Left ventricle myocardium inferior (tissue), 1 donor: ENCODE measurements around the gene IL22RA1. TPM values are rescaled to one million over a fixed set of nuclear protein-coding genes. Genes with fewer than 3 reads are reported as not detected.

Experiments used
- DNase-seq: peaks from one replicate; pipeline ENCODE4 v3.0.0-alpha.2; 2020
- H3K27ac ChIP-seq: fragments of 200-600 bp; replicated peaks from 2 replicates; pipeline ENCODE4 v1.8.0; 2021
- H3K27me3 ChIP-seq: fragments of 200-600 bp; 2 replicates; pipeline ENCODE4 v1.8.0; 2021; ENCODE audit warnings: low read depth
- H3K36me3 ChIP-seq: fragments of 200-600 bp; 2 replicates; pipeline ENCODE4 v1.8.0; 2021
- H3K4me1 ChIP-seq: fragments of 200-600 bp; 2 replicates; pipeline ENCODE4 v1.8.0; 2021
- H3K4me3 ChIP-seq: fragments of 200-600 bp; 2 replicates; pipeline ENCODE4 v1.8.0; 2021; ENCODE audit warnings: mild to moderate bottlenecking, moderate library complexity
- H3K9me3 ChIP-seq: fragments of 200-600 bp; replicated peaks from 2 replicates; pipeline ENCODE4 v1.8.0; 2021
- intact Hi-C: fragments of 100-400 bp; cut with micrococcal nuclease; formaldehyde crosslinking; loops from one replicate; pipeline ENCODE4 v1.11.0; 2022
- total RNA-seq: library from RNA; stranded (reverse); fragmentation: NEBNext Ultra II Directional; extraction: Animal tissue kit (Norgen Biotek cat#: 25700); gene quantifications from one replicate; pipeline ENCODE4 v1.2.1, GENCODE V29; 2021
- TF ChIP-seq, protein P1 (sequence below): fragments of 200-600 bp; IDR thresholded peaks from 2 replicates; pipeline ENCODE4 v1.8.0; 2021; ENCODE audit warnings: antibody characterized with exemption, mild to moderate bottlenecking, borderline replicate concordance
- donor health status: DM: no; HTN: yes; CAD: no; lungs with severe emphysema.

The IL22RA1 gene
- total RNA-seq, 1 donor from 2014 or later, result 0.14 TPM

DNA sequence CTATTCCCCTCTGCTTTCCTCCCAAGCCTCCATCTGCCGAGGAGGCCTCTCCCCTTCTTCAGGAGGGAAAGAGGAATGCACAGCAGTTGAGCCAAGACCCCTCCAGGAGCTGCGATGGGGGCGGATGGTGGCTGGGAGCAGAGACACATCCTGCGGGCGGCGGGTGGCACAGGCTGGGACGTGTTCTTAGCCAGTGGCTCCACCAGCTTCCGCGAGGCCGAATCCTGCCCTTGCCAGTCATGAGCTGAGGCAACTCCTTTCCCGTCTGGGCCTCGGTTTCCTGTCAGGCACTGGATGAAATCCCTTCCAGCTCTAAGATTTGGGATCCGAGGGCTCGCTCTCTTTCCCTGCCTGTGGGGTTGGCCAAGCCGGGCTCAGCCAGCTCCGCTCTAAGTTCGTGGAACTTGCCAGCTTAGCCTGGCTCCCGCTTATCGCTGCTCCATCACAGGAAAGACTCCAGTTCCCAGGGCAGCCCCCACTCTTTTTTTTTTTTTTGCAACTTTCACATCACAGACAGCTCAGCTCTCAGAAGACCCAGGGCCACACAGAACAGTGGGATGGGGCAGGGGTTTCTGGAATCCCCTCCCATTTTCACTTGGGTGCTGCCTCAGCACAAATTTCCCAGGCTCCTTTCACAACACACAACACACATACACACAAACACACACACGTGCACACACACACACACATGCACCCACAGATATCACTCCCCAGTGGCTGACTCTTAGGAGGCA is 31.5 kb downstream of the IL22RA1 start:
- no peaks in the 10 kb centered on the region for H3K9me3 ChIP-seq
- intact Hi-C loops, result no loop called here
- peaks cover 18% of the 10 kb centered on the region for H3K36me3 ChIP-seq
- DNase-seq, result peak; percentile 43
- TF ChIP-seq, protein P1, sequence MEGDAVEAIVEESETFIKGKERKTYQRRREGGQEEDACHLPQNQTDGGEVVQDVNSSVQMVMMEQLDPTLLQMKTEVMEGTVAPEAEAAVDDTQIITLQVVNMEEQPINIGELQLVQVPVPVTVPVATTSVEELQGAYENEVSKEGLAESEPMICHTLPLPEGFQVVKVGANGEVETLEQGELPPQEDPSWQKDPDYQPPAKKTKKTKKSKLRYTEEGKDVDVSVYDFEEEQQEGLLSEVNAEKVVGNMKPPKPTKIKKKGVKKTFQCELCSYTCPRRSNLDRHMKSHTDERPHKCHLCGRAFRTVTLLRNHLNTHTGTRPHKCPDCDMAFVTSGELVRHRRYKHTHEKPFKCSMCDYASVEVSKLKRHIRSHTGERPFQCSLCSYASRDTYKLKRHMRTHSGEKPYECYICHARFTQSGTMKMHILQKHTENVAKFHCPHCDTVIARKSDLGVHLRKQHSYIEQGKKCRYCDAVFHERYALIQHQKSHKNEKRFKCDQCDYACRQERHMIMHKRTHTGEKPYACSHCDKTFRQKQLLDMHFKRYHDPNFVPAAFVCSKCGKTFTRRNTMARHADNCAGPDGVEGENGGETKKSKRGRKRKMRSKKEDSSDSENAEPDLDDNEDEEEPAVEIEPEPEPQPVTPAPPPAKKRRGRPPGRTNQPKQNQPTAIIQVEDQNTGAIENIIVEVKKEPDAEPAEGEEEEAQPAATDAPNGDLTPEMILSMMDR, result no peak
- peaks cover 32% of the 10 kb centered on the region for H3K27me3 ChIP-seq
- peaks cover 53% of the 10 kb centered on the region for H3K4me1 ChIP-seq
- H3K4me3 ChIP-seq, result peak overlapping the region; percentile 72
- H3K27ac ChIP-seq, result peak overlapping the region; percentile 96

DNA sequence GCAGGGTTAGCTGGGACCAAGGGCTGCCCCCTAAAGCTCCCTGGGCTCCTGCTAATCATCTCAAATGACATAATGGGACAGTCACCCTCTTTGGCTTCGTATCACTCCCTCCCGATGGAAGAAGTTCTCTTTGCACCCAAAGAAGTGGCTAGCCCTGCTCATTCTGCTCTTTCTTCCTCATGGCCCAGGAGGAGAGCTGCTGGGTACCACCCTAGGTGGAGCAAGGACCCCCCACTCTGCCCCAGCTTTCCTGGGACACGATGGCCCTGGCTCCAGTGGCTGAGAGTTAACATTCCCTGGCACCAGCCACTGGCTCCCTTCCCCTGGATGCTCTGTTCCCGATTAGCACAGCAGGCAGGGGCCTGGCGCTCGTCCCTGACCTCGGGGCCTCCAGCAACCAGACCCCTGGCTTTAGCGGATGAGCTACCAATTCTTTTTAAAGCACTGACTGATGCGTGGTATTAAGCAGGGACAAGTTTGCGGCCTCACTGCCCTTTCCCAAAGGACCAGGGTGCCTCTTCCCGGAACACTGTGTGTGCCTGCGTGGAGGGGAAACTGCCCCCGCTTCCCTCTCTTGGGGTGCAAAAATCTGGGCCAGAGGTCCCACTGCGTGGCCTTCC is 32.2 kb downstream of the IL22RA1 start:
- peak overlapping the region; percentile 96 for H3K27ac ChIP-seq
- peaks cover 25% of the 10 kb centered on the region for H3K36me3 ChIP-seq
- no peaks in the 10 kb centered on the region for H3K9me3 ChIP-seq
- peak; percentile 84 for DNase-seq
- H3K27me3 ChIP-seq, result peaks cover 26% of the 10 kb centered on the region
- TF ChIP-seq, protein P1, result no peak
- H3K4me3 ChIP-seq, result peak overlapping the region; percentile 72
- H3K4me1 ChIP-seq, result peaks cover 60% of the 10 kb centered on the region
- intact Hi-C loops, result no loop called here

DNA sequence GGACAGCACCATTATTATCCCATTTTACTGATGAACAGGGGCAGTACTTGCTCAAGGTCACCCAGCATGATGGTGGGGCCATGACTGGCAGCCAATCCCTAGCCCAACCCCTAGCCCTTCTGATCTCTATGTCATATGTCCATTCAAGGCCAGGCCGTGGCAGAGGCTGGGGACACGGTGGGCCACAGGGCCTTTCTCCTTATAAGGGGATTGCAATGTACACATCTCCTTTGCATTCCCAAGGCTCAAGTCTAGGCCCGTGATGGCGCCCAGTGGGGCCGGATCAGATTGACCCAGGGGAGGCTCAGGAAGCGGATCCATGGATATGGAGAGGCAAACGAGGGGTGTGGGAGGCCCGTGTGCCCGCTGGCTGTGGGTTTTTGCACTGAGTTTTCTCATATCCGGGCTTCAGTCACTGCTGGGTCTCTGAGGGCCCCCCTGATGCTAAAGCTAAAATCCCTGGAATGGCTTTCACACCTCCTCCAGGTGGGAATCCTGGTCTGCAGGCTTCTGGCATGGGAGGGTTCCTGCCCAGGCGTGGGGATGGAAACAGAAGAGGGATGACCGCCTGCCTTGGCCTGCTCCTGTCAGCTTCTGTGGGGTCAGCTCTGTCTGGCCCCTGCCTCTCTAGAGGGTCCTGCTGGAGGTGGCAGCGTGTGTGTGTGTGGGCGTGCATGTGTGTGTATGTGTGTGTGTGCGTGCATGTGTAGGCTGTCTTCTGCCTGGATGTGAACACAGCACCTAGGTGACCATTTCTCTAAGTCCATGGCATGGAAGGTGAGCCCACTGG is 33.1 kb downstream of the IL22RA1 start:
- Histone ChIP-seq H3K4me1 (peaks cover 68% of the 10 kb centered on the region), H3K27me3 (peaks cover 17% of the 10 kb centered on the region), H3K4me3 (peak overlapping the region; percentile 72), H3K36me3 (peaks cover 32% of the 10 kb centered on the region), H3K27ac (peak overlapping the region; percentile 96), H3K9me3 (no peaks in the 10 kb centered on the region)
- no peak for DNase-seq
- intact Hi-C loops, result no loop called here
- TF ChIP-seq, protein P1, result no peak

DNA sequence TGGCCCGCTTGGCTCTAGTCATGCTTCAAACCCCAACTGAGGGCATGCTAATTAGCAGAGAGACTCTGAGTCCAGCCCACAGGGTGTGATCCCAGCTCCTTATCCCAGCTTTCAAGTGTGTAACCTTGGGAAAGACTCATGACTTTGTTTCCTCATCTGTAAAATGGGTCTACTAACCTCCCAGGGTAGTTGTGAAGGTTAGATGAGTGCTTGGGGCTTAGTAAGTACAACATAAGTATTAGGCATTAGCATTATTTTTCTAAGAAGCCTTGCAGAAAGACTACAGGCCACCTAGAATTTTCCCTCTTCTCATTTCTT is 33.8 kb downstream of the IL22RA1 start:
- peak overlapping the region; percentile 96 for H3K27ac ChIP-seq
- H3K36me3 ChIP-seq, result peaks cover 36% of the 10 kb centered on the region
- no peaks in the 10 kb centered on the region for H3K9me3 ChIP-seq
- H3K27me3 ChIP-seq, result peaks cover 10% of the 10 kb centered on the region
- DNase-seq, result no peak
- TF ChIP-seq, protein P1, result no peak
- intact Hi-C loops, result no loop called here
- H3K4me1 ChIP-seq, result peaks cover 76% of the 10 kb centered on the region
- peak overlapping the region; percentile 72 for H3K4me3 ChIP-seq

DNA sequence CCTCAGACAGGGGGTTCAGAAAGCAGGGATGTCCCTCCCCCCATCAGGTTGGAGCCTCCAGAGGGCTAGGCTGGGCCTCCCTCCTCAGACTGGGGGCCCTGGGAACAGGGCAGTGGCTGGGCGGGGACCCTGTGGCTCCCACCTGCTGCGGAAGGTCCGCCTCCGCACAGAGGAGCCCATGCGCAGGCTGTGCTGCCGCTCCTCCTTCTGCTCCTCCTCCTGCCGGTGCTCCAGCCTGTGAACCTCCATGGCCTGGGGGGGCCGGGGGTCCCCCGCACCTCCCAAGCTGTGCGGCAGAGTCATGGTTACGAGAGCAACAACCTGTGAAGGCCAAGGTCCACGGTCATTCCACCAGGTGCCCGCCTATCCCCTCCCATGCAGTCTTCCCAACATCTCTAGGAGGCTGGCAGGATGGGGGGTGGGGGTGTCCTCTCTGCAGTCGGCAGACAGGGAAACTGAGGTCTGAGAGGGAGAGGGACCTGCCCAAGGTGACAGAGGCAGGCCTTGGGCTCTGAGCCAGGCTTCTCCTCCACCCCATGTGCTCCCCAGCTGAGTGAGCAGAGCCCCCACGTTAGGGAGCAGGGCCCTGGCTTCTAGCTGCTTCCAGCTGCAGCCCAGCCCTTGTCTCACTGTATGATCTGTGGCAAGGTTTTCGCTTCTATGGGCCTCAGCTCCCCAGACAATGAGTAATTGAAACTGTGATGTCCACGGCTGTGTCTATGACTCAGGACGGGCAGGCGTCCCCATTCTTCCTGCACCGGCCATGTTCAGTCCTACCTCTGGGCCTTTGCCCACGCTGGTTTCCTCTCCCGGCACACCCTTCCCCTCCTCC is 34.4 kb downstream of the IL22RA1 start:
- intact Hi-C loops, result no loop called here
- TF ChIP-seq, protein P1, result no peak
- peaks cover 82% of the 10 kb centered on the region for H3K4me1 ChIP-seq
- no peaks in the 10 kb centered on the region for H3K9me3 ChIP-seq
- DNase-seq, result no peak
- H3K27ac ChIP-seq, result peak overlapping the region; percentile 96
- H3K27me3 ChIP-seq, result peaks cover 4% of the 10 kb centered on the region
- peak overlapping the region; percentile 72 for H3K4me3 ChIP-seq
- peaks cover 37% of the 10 kb centered on the region for H3K36me3 ChIP-seq
